ENCODE results near the gene FCHSD1. TPM values are rescaled to one million over a fixed set of nuclear protein-coding genes. Genes with fewer than 3 reads are reported as not detected.

The FCHSD1 gene
- total RNA-seq, 1 experiment from 2014 or later, result 37.2 TPM

GRCh38 chr5:141646026-141646425 lies 5.2 kb downstream of the FCHSD1 start:
- DNase-seq (ENCODE audit: low read depth, low spot score), result no peak
- intact Hi-C loops (cut with micrococcal nuclease), result no loop called here
- H3K27ac ChIP-seq (ENCODE audit: low read depth, low read length), result no peak overlapping the region
- no TSS peak for BruUV-seq (replicated peaks)
- POLR2A ChIA-PET, result no interaction called here
- RAD21 ChIA-PET (ENCODE audit: low non-redundant PET in 1 of 2, low total read pairs in 2 of 2, uncharacterized antibody in 2 of 2, unreplicated experiment in 2 of 2), result no interaction called here
- no peak overlapping the region for H3K4me2 ChIP-seq (ENCODE audit: low read length)
- TF ChIP-seq SIN3A (IDR thresholded peaks at IDR 0.05; ENCODE audit: low read depth) (no peak), EGR1 (IDR thresholded peaks at IDR 0.05; ENCODE audit: low read depth) (no peak), ELF1 (IDR thresholded peaks at IDR 0.05; ENCODE audit: borderline replicate concordance, low read depth) (no peak), ZFX (IDR thresholded peaks at IDR 0.05) (no peak), JUND (IDR thresholded peaks at IDR 0.05) (no peak), EZH2phosphoT487 (IDR thresholded peaks at IDR 0.05; ENCODE audit: borderline replicate concordance) (no peak), RAD21 (IDR thresholded peaks at IDR 0.05; ENCODE audit: low read depth) (no peak)
- TF ChIP-seq, protein P1, sequence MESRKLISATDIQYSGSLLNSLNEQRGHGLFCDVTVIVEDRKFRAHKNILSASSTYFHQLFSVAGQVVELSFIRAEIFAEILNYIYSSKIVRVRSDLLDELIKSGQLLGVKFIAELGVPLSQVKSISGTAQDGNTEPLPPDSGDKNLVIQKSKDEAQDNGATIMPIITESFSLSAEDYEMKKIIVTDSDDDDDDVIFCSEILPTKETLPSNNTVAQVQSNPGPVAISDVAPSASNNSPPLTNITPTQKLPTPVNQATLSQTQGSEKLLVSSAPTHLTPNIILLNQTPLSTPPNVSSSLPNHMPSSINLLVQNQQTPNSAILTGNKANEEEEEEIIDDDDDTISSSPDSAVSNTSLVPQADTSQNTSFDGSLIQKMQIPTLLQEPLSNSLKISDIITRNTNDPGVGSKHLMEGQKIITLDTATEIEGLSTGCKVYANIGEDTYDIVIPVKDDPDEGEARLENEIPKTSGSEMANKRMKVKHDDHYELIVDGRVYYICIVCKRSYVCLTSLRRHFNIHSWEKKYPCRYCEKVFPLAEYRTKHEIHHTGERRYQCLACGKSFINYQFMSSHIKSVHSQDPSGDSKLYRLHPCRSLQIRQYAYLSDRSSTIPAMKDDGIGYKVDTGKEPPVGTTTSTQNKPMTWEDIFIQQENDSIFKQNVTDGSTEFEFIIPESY (IDR thresholded peaks at IDR 0.05; ENCODE audit: extremely low read depth, insufficient replicate concordance, low read length), result no peak
- CTCF ChIA-PET, result no interaction called here
- no peak overlapping the region for H3K9ac ChIP-seq (ENCODE audit: low read length)
- ATAC-seq, result no peak
- peaks cover 4 to 26% of the 10 kb centered on the region in 2 experiments for H3K4me1 ChIP-seq (ENCODE audit: control insufficient read depth in 1 of 2, insufficient read depth in 2 of 2, low read length in 2 of 2)
- H3K9me2 ChIP-seq (ENCODE audit: insufficient read depth), result no peaks in the 10 kb centered on the region
- no peaks in the 10 kb centered on the region for H3K79me2 ChIP-seq (ENCODE audit: insufficient read depth, low read length)
- no peaks in the 10 kb centered on the region for H4K20me1 ChIP-seq (ENCODE audit: insufficient read depth)
- H3K36me3 ChIP-seq (ENCODE audit: control insufficient read depth in 1 of 2, insufficient read depth in 2 of 2, low read length in 2 of 2), result peaks cover 2 to 3% of the 10 kb centered on the region in 2 experiments; a peak in 2 of 4 replicates
- H3K9me3 ChIP-seq (ENCODE audit: control insufficient read depth in 1 of 2, insufficient read depth in 1 of 2, low read depth in 1 of 2, low read length in 2 of 2), result no peaks in the 10 kb centered on the region
- no peaks in the 10 kb centered on the region for H3K27me3 ChIP-seq (ENCODE audit: insufficient read depth, low read length)
- H3K4me3 ChIP-seq (replicated peaks in 1 of 2; ENCODE audit: low read depth in 1 of 2, low read length in 2 of 2), result no peak overlapping the region
- H2AFZ ChIP-seq (ENCODE audit: low read depth, low read length, poor library complexity, severe bottlenecking), result no peak overlapping the region
